Left cardiac atrium (tissue), 4 donors: ENCODE measurements around the gene DNAJC5G. TPM values are rescaled to one million over a fixed set of nuclear protein-coding genes. Genes with fewer than 3 reads are reported as not detected.
A peak's percentile ranks its signal among the peaks of the same experiment; 100 is the strongest.
"Not testable (repeated sequence)": the region's sequence is repeated elsewhere in the genome, so short reads cannot be mapped to it uniquely, and the experiment has no call there.

ENCODE experiments used
- ATAC-seq, 2 donors: fragments of 200-7000 bp; cut with Tn5 transposase; one replicate each; pipeline ENCODE4 v1.9.1; 2020; ENCODE audit warnings: mild to moderate bottlenecking in 2 of 2, moderate library complexity in 2 of 2
- DNase-seq: peaks from one replicate; pipeline ENCODE4 v3.0.0-alpha.2; 2020
- intact Hi-C, 2 donors: fragments of 100-400 bp; cut with DNase I; formaldehyde crosslinking; loops; one replicate each; pipeline versions ENCODE4 v1.14.1 to v1.15.1; 2022 to 2023
- total RNA-seq, 2 donors: library from RNA; stranded (reverse); fragmentation: NEBNext Ultra II Directional; extraction: Animal tissue kit (Norgen Biotek cat#: 25700); gene quantifications; one replicate each; pipeline ENCODE4 v1.2.1, GENCODE V29; 2021
- donor health status: DM: no; HTN: yes; CAD: no.
- donor health status: DM: no; HTN: yes; CAD: no; lungs with severe emphysema.
- donor health status: DM: yes; HTN: yes; CAD: no.
- donor health status: Dilated cardiomyopathy.

Gene DNAJC5G
- total RNA-seq, 2 donors from 2014 or later = 0.41 to 0.71 TPM

GRCh38 chr2:27300606-27301005 lies 25.4 kb downstream of the DNAJC5G start:
- DNase-seq, intact Hi-C loops, ATAC-seq: not testable (repeated sequence)

GRCh38 chr2:27303093-27304025 lies 28.1 kb downstream of the DNAJC5G start:
- intact Hi-C loops = loop anchor here in 1 of 2 donors (2.0 kb wide), 1 partner anchor 53 kb away; no protein-coding TSS in a partner anchor
- peak; percentile 40 for DNase-seq
- ATAC-seq = peak; percentile 53 to 65

GRCh38 chr2:27304488-27305240 lies 29.4 kb downstream of the DNAJC5G start:
- DNase-seq = no peak
- ATAC-seq = no peak
- intact Hi-C loops = no loop called here

GRCh38 chr2:27305516-27305915 lies 30.3 kb downstream of the DNAJC5G start:
- ATAC-seq (no peak), DNase-seq (no peak)
- intact Hi-C loops = no loop called here

GRCh38 chr2:27306136-27306535 lies 30.9 kb downstream of the DNAJC5G start:
- intact Hi-C loops = no loop called here
- DNase-seq (no peak), ATAC-seq (peak in 1 of 2 donors; percentile 1)

GRCh38 chr2:27306573-27307286 lies 31.5 kb downstream of the DNAJC5G start:
- DNase-seq = peak; percentile 25
- intact Hi-C loops = no loop called here
- ATAC-seq = peak in 1 of 2 donors; percentile 4

GRCh38 chr2:27307287-27307544 lies 32.0 kb downstream of the DNAJC5G start:
- no peak for DNase-seq
- no peak for ATAC-seq
- intact Hi-C loops = no loop called here

- peak; percentile 40 for DNase-seq
- intact Hi-C loops = no loop called here
- ATAC-seq = peak in 1 of 2 donors; percentile 8
Measured at GRCh38 chr2:27307545-27308358, 32.5 kb downstream of the DNAJC5G start.

GRCh38 chr2:27308359-27308881 lies 33.2 kb downstream of the DNAJC5G start, which contains the start of gene UCN:
Gene UCN, minus strand, starts transcription at chr2:27308445. Its CDS starts 550 bp downstream, at chr2:27307895.
- DNase-seq = peak; percentile 56
- peak; percentile 22 to 38 for ATAC-seq
- intact Hi-C loops = no loop called here

- intact Hi-C loops = no loop called here
- ATAC-seq = no peak
- DNase-seq = no peak
Measured at GRCh38 chr2:27309651-27310050, 34.4 kb downstream of the DNAJC5G start.

- no peak for DNase-seq
- intact Hi-C loops = no loop called here
- no peak for ATAC-seq
Measured at GRCh38 chr2:27312152-27312551, 36.9 kb downstream of the DNAJC5G start.

GRCh38 chr2:27313882-27314645 lies 38.8 kb downstream of the DNAJC5G start:
- ATAC-seq (no peak), DNase-seq (no peak)
- intact Hi-C loops = no loop called here

GRCh38 chr2:27314709-27315108 lies 39.5 kb downstream of the DNAJC5G start:
- ATAC-seq (no peak), DNase-seq (no peak)
- intact Hi-C loops = no loop called here

GRCh38 chr2:27315122-27315521 lies 39.9 kb downstream of the DNAJC5G start:
- ATAC-seq (no peak), DNase-seq (no peak)
- intact Hi-C loops = no loop called here

- DNase-seq (peak; percentile 26), ATAC-seq (peak in 1 of 2 donors; percentile 6)
- intact Hi-C loops = no loop called here
Measured at GRCh38 chr2:27316655-27317412, 41.6 kb downstream of the DNAJC5G start.

- intact Hi-C loops = loop anchor here in 1 of 2 donors (5.0 kb wide), 1 partner anchor 47 kb away; no protein-coding TSS in a partner anchor
- ATAC-seq, DNase-seq: not testable (repeated sequence)
Measured at GRCh38 chr2:27319839-27320238, 44.6 kb downstream of the DNAJC5G start.
